IgD-negative memory B cell (primary cell): ENCODE data around the gene ROBO1. TPM values are rescaled to one million over a fixed set of nuclear protein-coding genes. Genes with fewer than 3 reads are reported as not detected.
"Not testable (repeated sequence)": the region's sequence is repeated elsewhere in the genome, so short reads cannot be mapped to it uniquely, and the experiment has no call there.

ENCODE experiments used
- H3K27ac Mint-ChIP-seq, 3 donors: one replicate each; pipeline ENCODE4 v1.8.0; 2020 to 2022; ENCODE audit warnings: mild to moderate bottlenecking in 3 of 3, mixed read lengths in 3 of 3, moderate library complexity in 1 of 3
- H3K27me3 Mint-ChIP-seq: one replicate; pipeline ENCODE4 v1.8.0; 2021; ENCODE audit warnings: mixed read lengths
- H3K36me3 Mint-ChIP-seq: one replicate; pipeline ENCODE4 v1.8.0; 2020; ENCODE audit warnings: mild to moderate bottlenecking, mixed read lengths
- H3K4me1 Mint-ChIP-seq, 3 donors: one replicate each; pipeline ENCODE4 v1.8.0; 2020 to 2022; ENCODE audit warnings: mixed read lengths in 3 of 3, mild to moderate bottlenecking in 1 of 3
- H3K4me3 Mint-ChIP-seq, 4 donors: one replicate each; pipeline ENCODE4 v1.8.0; 2020 to 2022; ENCODE audit warnings: mild to moderate bottlenecking in 4 of 4, mixed read lengths in 4 of 4, moderate library complexity in 3 of 4
- H3K9me3 Mint-ChIP-seq, 3 donors: one replicate each; pipeline ENCODE4 v1.8.0; 2020 to 2021; ENCODE audit warnings: mixed read lengths in 3 of 3, mild to moderate bottlenecking in 1 of 3
- polyA plus RNA-seq: library from polyadenylated mRNA; unstranded; fragments of 300-500 nt; fragmentation: Illumina TruSeq; gene quantifications from one replicate; pipeline ENCODE4 v1.2.3, GENCODE V29; 2021

ROBO1 gene
- polyA plus RNA-seq, 1 donor from 2014 or later = 2.3 TPM

GRCh38 chr3:78717041-78717440, 1050.8 kb downstream of the ROBO1 start:
- Mint-ChIP-seq H3K27me3 (no peaks in the 10 kb centered on the region), H3K4me1 (no peaks in the 10 kb centered on the region), H3K36me3 (no peaks in the 10 kb centered on the region), H3K4me3 (no peak overlapping the region), H3K27ac (no peak overlapping the region), H3K9me3 (peaks cover 1 to 10% (median 6%) of the 10 kb centered on the region in 3 donors)

DNA sequence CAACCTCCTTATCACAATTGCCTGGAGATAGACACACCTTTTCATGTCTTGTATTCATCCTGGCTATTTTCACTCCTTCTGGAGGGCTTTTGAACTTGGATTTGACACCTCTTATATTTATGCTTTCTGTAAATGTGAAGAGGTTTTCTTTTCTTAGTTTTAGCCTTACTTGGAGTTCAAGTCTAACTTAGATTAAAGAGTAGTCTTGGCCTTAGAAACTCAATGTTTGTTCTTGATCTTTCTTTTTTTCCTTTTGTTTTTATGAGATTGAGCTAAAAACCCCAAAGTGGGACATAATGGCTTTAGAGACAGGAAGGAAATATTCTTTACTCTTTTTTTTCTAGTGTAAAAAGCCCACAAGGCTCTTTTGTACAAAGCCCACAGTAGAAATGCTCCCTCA, 1054.9 kb downstream of the ROBO1 start:
- Mint-ChIP-seq H3K36me3 (no peaks in the 10 kb centered on the region), H3K9me3 (peaks cover 1 to 10% (median 4%) of the 10 kb centered on the region in 3 donors), H3K4me1 (peaks cover 0 to under 1% (median 0%) of the 10 kb centered on the region in 3 donors), H3K27ac (peak overlapping the region in 1 of 3 donors; percentile 50), H3K27me3 (no peaks in the 10 kb centered on the region), H3K4me3 (no peak overlapping the region)

GRCh38 chr3:78712270-78712669, 1055.5 kb downstream of the ROBO1 start:
- Mint-ChIP-seq H3K27ac (no peak overlapping the region), H3K4me3 (no peak overlapping the region), H3K27me3 (no peaks in the 10 kb centered on the region), H3K36me3 (no peaks in the 10 kb centered on the region), H3K4me1 (peaks cover 0 to 4% (median 0%) of the 10 kb centered on the region in 3 donors), H3K9me3 (peaks cover 1 to 5% (median 4%) of the 10 kb centered on the region in 3 donors)

DNA sequence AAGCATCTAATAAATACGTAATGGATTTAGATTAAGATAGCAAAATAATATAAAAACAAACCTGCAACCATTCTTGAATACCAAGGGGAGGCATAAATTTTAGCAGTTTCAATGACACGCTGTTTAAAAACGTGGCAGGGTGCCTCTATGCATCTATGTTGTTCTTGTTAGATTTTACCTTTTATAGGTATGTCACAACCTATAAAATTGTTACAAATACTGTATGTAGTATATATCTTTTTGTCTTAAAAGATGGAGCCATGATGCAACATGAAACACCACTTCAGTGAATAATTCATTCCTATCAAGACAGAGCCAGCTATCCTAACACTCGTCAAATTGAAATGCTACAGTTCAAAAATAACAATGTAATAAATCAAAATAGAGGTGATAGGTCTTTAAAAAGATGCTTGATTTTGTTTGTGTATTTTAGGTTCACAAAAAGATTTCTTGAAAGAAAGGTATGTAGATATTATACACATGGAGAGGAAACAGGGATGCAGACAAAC, 1059.2 kb downstream of the ROBO1 start:
- H3K27me3 Mint-ChIP-seq = no peaks in the 10 kb centered on the region

DNA sequence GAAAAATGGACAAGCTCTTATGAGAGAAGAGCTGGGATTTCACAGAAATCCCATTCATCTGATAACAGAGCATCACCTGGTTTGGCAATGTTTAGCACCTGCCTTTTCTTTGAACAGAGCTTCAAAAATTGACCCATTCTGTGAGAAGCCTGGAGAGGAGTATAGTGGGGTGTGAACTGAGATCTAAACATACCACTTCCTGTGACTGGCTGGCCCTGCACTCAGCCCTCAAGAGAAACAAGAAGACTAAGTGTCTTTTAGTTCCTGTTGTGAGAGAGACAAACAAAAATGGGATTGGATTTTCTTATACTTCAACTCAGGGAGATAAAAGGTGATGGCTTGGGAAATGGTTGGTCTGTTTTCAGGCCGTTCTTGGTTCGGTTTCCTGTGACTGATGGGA, 1060.2 kb downstream of the ROBO1 start:
- Mint-ChIP-seq H3K27me3 (no peaks in the 10 kb centered on the region), H3K27ac (no peak overlapping the region), H3K9me3 (no peaks in the 10 kb centered on the region), H3K4me3 (no peak overlapping the region), H3K4me1 (peaks cover 0 to 4% (median 0%) of the 10 kb centered on the region in 3 donors), H3K36me3 (peaks cover 2% of the 10 kb centered on the region)

More for the DNA sequence above, 1059.2 kb downstream of the ROBO1 start:
- Mint-ChIP-seq H3K27ac (no peak overlapping the region), H3K36me3 (peaks cover 2% of the 10 kb centered on the region), H3K4me1 (peaks cover 0 to 4% (median 0%) of the 10 kb centered on the region in 3 donors), H3K4me3 (no peak overlapping the region), H3K9me3 (no peaks in the 10 kb centered on the region)

DNA sequence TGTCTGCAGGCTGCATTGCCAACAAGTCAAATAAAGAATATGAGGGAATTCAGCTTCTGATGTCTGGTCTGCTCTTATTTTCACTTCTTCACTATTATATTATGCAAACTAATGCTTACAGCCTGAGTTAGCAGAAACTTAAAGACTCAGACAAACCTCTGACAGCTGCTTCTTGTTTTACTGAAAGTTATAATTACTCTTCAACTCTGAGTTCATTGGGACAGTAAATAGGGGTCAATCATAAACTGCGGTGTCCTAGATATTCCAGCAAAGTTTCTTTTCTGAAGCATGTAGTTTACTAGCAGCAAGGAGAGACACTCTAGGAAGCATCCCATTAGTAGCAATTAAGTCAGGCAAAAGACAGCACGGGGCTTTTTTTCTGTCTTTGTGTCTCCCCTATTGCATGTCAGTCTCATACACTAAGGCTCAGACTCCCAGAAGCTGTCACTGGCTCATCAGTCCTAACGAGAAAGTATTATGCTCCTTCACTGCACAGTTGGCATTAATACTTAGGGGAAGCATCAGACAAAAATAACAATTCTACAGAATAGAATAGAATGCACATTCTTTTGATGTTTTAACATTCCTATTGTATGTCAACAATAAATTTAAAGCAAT, 1060.8 kb downstream of the ROBO1 start:
- no peaks in the 10 kb centered on the region for H3K9me3 Mint-ChIP-seq
- H3K27ac Mint-ChIP-seq = no peak overlapping the region
- peaks cover 0 to 4% (median 0%) of the 10 kb centered on the region in 3 donors for H3K4me1 Mint-ChIP-seq
- H3K27me3 Mint-ChIP-seq = no peaks in the 10 kb centered on the region
- no peak overlapping the region for H3K4me3 Mint-ChIP-seq
- peaks cover 2% of the 10 kb centered on the region for H3K36me3 Mint-ChIP-seq

- Mint-ChIP-seq H3K36me3 (peaks cover 2% of the 10 kb centered on the region), H3K27me3 (no peaks in the 10 kb centered on the region), H3K4me1 (peaks cover 0 to 4% (median 0%) of the 10 kb centered on the region in 3 donors), H3K4me3 (no peak overlapping the region), H3K27ac (no peak overlapping the region), H3K9me3 (no peaks in the 10 kb centered on the region)
These were observed 1063.9 kb downstream of the ROBO1 start for GRCh38 chr3:78703944-78704343.

GRCh38 chr3:78701537-78701936, 1066.3 kb downstream of the ROBO1 start:
- Mint-ChIP-seq H3K4me1 (no peaks in the 10 kb centered on the region), H3K9me3 (no peaks in the 10 kb centered on the region), H3K36me3 (peaks cover 2% of the 10 kb centered on the region)

GRCh38 chr3:78698431-78698830, 1069.4 kb downstream of the ROBO1 start:
- Mint-ChIP-seq H3K27me3 (no peaks in the 10 kb centered on the region), H3K27ac (no peak overlapping the region), H3K4me3 (no peak overlapping the region), H3K9me3 (no peaks in the 10 kb centered on the region), H3K4me1 (no peaks in the 10 kb centered on the region), H3K36me3 (no peaks in the 10 kb centered on the region)

More at GRCh38 chr3:78701537-78701936, 1066.3 kb downstream of the ROBO1 start:
- H3K27ac Mint-ChIP-seq = no peak overlapping the region
- no peak overlapping the region for H3K4me3 Mint-ChIP-seq
- no peaks in the 10 kb centered on the region for H3K27me3 Mint-ChIP-seq

- Mint-ChIP-seq H3K27me3 (no peaks in the 10 kb centered on the region), H3K9me3 (no peaks in the 10 kb centered on the region), H3K36me3 (no peaks in the 10 kb centered on the region), H3K27ac (no peak overlapping the region), H3K4me3 (no peak overlapping the region), H3K4me1 (peaks cover 0 to 2% (median 0%) of the 10 kb centered on the region in 3 donors)
These were observed 1070.4 kb downstream of the ROBO1 start for GRCh38 chr3:78697426-78697825.

DNA sequence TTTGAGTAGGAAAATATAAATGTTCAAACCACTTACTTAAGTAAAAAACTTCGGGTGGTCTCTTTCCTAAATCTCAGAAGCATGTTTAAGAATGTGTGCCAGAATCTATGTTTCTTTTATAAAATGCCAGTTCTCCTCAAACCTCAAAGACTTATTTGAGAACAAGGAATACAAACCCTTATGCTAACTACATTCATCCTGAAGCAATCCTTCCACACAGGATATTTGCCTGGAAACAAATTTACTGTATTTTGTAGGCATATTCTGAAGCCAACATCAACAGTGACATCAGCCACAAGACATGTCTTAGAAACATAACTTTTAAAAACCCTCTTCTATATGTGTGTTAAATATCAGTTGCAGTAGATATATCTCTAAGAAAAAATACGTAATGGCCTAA, 1077.0 kb downstream of the ROBO1 start:
- H3K4me3 Mint-ChIP-seq = no peak overlapping the region
- H3K27me3 Mint-ChIP-seq = no peaks in the 10 kb centered on the region
- peaks cover 2% of the 10 kb centered on the region for H3K36me3 Mint-ChIP-seq
- H3K27ac Mint-ChIP-seq = no peak overlapping the region
- peaks cover 0 to 2% (median 0%) of the 10 kb centered on the region in 3 donors for H3K9me3 Mint-ChIP-seq
- peaks cover 0 to 2% (median 0%) of the 10 kb centered on the region in 3 donors for H3K4me1 Mint-ChIP-seq

DNA sequence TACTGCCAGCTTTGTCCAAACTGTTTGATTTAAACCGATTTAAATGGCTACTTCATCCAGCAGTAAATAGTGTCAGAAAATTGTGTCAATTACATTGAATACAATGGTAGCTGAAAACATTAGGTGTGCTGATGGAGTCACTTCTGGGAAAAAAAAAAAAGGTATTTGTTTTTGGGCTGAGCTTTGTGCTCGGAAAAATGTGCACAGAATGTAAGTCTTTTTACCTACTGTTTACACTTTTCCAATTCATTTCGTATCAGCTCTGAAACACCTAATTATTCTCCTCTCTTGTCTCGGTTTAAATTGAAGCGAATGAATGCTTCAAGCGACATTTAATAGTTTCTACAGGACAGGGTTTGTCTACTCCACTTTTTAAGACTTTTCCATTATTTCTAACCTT, 1078.4 kb downstream of the ROBO1 start:
- Mint-ChIP-seq H3K4me3 (no peak overlapping the region), H3K36me3 (peaks cover 2% of the 10 kb centered on the region), H3K4me1 (peaks cover 0 to 2% (median 0%) of the 10 kb centered on the region in 3 donors), H3K27me3 (no peaks in the 10 kb centered on the region), H3K9me3 (peaks cover 0 to 2% (median 1%) of the 10 kb centered on the region in 3 donors), H3K27ac (no peak overlapping the region)

DNA sequence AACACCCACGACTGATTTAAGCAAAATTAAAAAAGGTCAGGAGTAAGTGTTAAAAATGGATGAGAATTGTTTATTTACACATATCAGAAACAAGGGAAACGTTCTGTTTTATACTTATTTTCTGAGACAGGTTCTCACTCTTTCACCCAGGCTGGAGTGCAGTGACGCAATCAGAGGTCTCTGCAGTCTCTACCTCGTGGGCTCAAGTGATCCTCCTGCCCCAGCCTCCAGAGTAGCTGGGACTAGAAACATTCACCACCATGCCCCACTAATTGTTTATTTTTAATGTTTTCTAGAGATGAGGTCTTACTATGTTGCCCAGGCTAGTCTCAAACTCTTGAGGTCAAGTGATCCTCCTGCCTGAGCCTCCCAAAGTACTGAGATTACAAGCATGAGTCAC, 1080.3 kb downstream of the ROBO1 start:
- no peaks in the 10 kb centered on the region for H3K27me3 Mint-ChIP-seq
- H3K36me3 Mint-ChIP-seq = peaks cover 2% of the 10 kb centered on the region
- peaks cover 2 to 4% (median 2%) of the 10 kb centered on the region in 3 donors for H3K9me3 Mint-ChIP-seq
- H3K4me3 Mint-ChIP-seq = no peak overlapping the region
- H3K27ac Mint-ChIP-seq = no peak overlapping the region
- H3K4me1 Mint-ChIP-seq = no peaks in the 10 kb centered on the region

GRCh38 chr3:78683284-78683683, 1084.5 kb downstream of the ROBO1 start:
- Mint-ChIP-seq H3K4me1 (no peaks in the 10 kb centered on the region), H3K27me3 (no peaks in the 10 kb centered on the region), H3K9me3 (peaks cover 2 to 4% (median 4%) of the 10 kb centered on the region in 3 donors), H3K27ac (no peak overlapping the region), H3K4me3 (no peak overlapping the region), H3K36me3 (peaks cover 2% of the 10 kb centered on the region)

DNA sequence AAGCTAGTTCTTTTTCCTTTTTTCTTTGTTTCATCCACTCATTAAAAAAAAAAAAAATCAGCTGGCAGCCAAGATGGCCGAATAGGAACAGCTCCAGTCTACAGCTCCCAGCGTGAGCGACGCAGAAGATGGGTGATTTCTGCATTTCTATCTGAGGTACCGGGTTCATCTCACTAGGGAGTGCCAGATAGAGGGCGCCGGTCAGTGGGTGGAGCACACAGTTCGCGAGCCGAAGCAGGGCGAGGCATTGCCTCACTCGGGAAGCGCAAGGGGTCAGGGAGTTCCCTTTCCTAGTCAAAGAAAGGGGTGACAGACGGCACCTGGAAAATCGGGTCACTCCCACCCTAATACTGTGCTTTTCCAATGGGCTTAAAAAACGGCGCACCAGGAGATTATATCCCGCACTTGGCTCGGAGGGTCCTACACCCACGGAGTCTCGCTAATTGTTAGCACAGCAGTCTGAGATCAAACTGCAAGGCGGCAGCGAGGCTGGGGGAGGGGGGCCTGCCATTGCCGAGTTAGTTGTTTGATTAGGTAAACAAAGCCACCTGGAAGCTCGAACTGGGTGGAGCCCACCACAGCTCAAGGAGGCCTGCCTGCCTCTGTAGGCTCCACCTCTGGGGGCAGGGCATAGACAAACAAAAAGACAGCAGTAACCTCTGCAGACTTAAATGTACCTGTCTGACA, 1092.5 kb downstream of the ROBO1 start:
- H3K27ac Mint-ChIP-seq, H3K4me3 Mint-ChIP-seq, H3K9me3 Mint-ChIP-seq, H3K27me3 Mint-ChIP-seq, H3K4me1 Mint-ChIP-seq, H3K36me3 Mint-ChIP-seq: not testable (repeated sequence)
